Measurements from ENCODE around the gene MAST3. TPM values are rescaled to one million over a fixed set of nuclear protein-coding genes. Genes with fewer than 3 reads are reported as not detected.
A peak's percentile ranks its signal among the peaks of the same experiment; 100 is the strongest.

Gene MAST3
- total and polyA plus RNA-seq, 2 of the 13 experiments (the other 11 are each of a cell fraction or from before 2014, with no cell fraction given) = 4.1 to 4.6 TPM

DNA sequence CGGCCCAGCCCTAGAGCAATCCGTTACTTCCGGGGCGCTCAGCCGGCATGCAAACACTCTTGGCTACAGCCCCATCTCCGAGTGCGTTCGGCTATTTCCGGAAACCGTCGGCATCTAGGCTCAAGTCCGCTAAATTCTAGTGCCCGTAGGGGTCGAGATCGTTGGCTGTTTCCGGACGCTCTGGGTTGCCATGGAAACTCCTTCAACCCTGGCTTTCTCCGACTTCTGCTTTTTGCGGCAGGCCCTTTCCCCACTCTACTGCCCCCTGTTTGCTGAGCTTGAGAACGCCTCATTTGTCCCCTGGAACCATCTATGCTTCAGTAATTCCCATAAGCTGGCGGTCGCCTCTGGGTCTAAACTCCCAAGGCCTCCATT, 54.9 kb downstream of the MAST3 start (continued):
- TF ChIP-seq ZNF317 (CRISPR knock-in tag; IDR thresholded peaks at IDR 0.05) (peak; percentile 29; the same call in 1 of the 2 replicates), ZFY (CRISPR knock-in tag; IDR thresholded peaks at IDR 0.05) (peak; percentile 9; the same call in 1 of the 2 replicates), PPARG (CRISPR knock-in tag; conservative IDR thresholded peaks at IDR 0.05) (no peak), CREM (IDR thresholded peaks at IDR 0.05) (0 out of 2 replicates have a peak, but pooled peaks have one; percentile 34), CREM (CRISPR knock-in tag; IDR thresholded peaks at IDR 0.05) (no peak), ASH2L (IDR thresholded peaks at IDR 0.05; ENCODE audit: insufficient read length, low read depth, low read length) (peak; percentile 53), SOX6 (IDR thresholded peaks at IDR 0.05) (no peak), SOX6 (CRISPR knock-in tag; IDR thresholded peaks at IDR 0.05) (0 out of 2 replicates have a peak, but pooled peaks have one; percentile 21), SIN3A (IDR thresholded peaks at IDR 0.05; ENCODE audit: borderline replicate concordance, low read depth, low read length) (peak; percentile 77; the same call in 1 of the 2 replicates), ZKSCAN8 (CRISPR knock-in tag; IDR thresholded peaks at IDR 0.05; ENCODE audit: borderline replicate concordance) (no peak), ZNF781 (CRISPR knock-in tag; IDR thresholded peaks at IDR 0.05; ENCODE audit: borderline replicate concordance, not compliant biosample characterization) (peak; percentile 80), ZSCAN9 (CRISPR knock-in tag; IDR thresholded peaks at IDR 0.05; ENCODE audit: borderline replicate concordance) (peak; percentile 37; the same call in 1 of the 2 replicates), ZNF530 (CRISPR knock-in tag; IDR thresholded peaks at IDR 0.05; ENCODE audit: low read depth) (no peak), CSRNP1 (CRISPR knock-in tag; IDR thresholded peaks at IDR 0.05) (no peak), YY1 (IDR thresholded peaks at IDR 0.05; ENCODE audit: insufficient read depth, insufficient replicate concordance, low read depth, low read length) (no peak), ZNF687 (CRISPR knock-in tag; IDR thresholded peaks at IDR 0.05) (peak; percentile 70), IRF2 (CRISPR knock-in tag; IDR thresholded peaks at IDR 0.05) (peak; percentile 25; the same call in 1 of the 2 replicates), HOXA3 (CRISPR knock-in tag; IDR thresholded peaks at IDR 0.05) (0 out of 2 replicates have a peak, but pooled peaks have one; percentile 16), ZFP62 (CRISPR knock-in tag; IDR thresholded peaks at IDR 0.05) (no peak), ZNF335 (CRISPR knock-in tag; IDR thresholded peaks at IDR 0.05) (peak; percentile 24; the same call in 1 of the 2 replicates), STAG1 (CRISPR knock-in tag; IDR thresholded peaks at IDR 0.05) (peak; percentile 31; the same call in 1 of the 2 replicates), HNF4G (IDR thresholded peaks at IDR 0.05; ENCODE audit: borderline replicate concordance, low read depth, low read length) (peak; percentile 74; the same call in 1 of the 2 replicates), HNF4G (CRISPR knock-in tag; IDR thresholded peaks at IDR 0.05; ENCODE audit: borderline replicate concordance, low read depth) (no peak), ZNF605 (CRISPR knock-in tag; IDR thresholded peaks at IDR 0.05) (peak; percentile 77; the same call in 1 of the 2 replicates), POLR2A (IDR thresholded peaks at IDR 0.05; ENCODE audit: insufficient read depth in 1 of 2, low read depth in 2 of 2, low read length in 2 of 2) (no peak), ZNF749 (CRISPR knock-in tag; IDR thresholded peaks at IDR 0.05; ENCODE audit: borderline replicate concordance) (no peak), ZNF121 (CRISPR knock-in tag; IDR thresholded peaks at IDR 0.05) (peak; percentile 81), RAD21 (CRISPR knock-in tag; IDR thresholded peaks at IDR 0.05) (peak; percentile 66)

Data from HepG2 (cell line).